ENCODE data around the gene CLEC4A.
"Not testable (repeated sequence)": the region's sequence is repeated elsewhere in the genome, so short reads cannot be mapped to it uniquely, and the experiment has no call there.

GRCh38 chr12:8179989-8180585 lies 56.7 kb downstream of the CLEC4A start:
- not testable (repeated sequence) for TF ChIP-seq SUZ12 (IDR thresholded peaks at IDR 0.05; ENCODE audit: extremely low read depth, insufficient read depth, insufficient read length); ZNF274 (IDR thresholded peaks at IDR 0.05; ENCODE audit: low read depth, low read length); YY1 (IDR thresholded peaks at IDR 0.05; ENCODE audit: insufficient read depth, insufficient read length)

Measured in NT2/D1 (cell line).